Activated naive CD4-positive, alpha-beta T cell treated with anti-CD3 and anti-CD28 coated beads for 36 hours (primary cell): ENCODE results near the gene MACO1. TPM values are rescaled to one million over a fixed set of nuclear protein-coding genes. Genes with fewer than 3 reads are reported as not detected.
A peak's percentile ranks its signal among the peaks of the same experiment; 100 is the strongest.
"Not testable (repeated sequence)": the region's sequence is repeated elsewhere in the genome, so short reads cannot be mapped to it uniquely, and the experiment has no call there.

ENCODE experiments used
- CTCF ChIA-PET: fragments of 350-600 bp; sonication (Branson Sonifier 250); formaldehyde crosslinking; loops from one replicate; lab custom pipeline; 2021; ENCODE audit warnings: antibody characterized with exemption; lab: Charles Lee
- DNase-seq: peaks from one replicate; pipeline ENCODE4 v3.0.0-alpha.2; 2020
- H3K27ac Mint-ChIP-seq: one replicate; pipeline ENCODE4 v1.8.0; 2021; ENCODE audit warnings: mild to moderate bottlenecking, mixed read lengths
- H3K27me3 Mint-ChIP-seq: one replicate; pipeline ENCODE4 v1.8.0; 2021; ENCODE audit warnings: low read depth, mixed read lengths
- H3K36me3 Mint-ChIP-seq: one replicate; pipeline ENCODE4 v1.8.0; 2021; ENCODE audit warnings: low read depth, mixed read lengths
- H3K4me1 Mint-ChIP-seq: one replicate; pipeline ENCODE4 v1.8.0; 2021; ENCODE audit warnings: low read depth, mixed read lengths
- H3K4me3 Mint-ChIP-seq: one replicate; pipeline ENCODE4 v1.8.0; 2021; ENCODE audit warnings: mild to moderate bottlenecking, moderate library complexity, mixed read lengths
- H3K9me3 Mint-ChIP-seq: one replicate; pipeline ENCODE4 v1.8.0; 2021; ENCODE audit warnings: mixed read lengths
- intact Hi-C: fragments of 100-400 bp; cut with micrococcal nuclease; formaldehyde crosslinking; loops from one replicate; pipeline ENCODE4 v1.15.1; 2023
- total RNA-seq, 2 experiments: library from RNA; stranded (reverse); gene quantifications; one replicate each; pipeline ENCODE4 v1.2.3, GENCODE V29; 2021

Gene MACO1
- total RNA-seq, 2 experiments from 2014 or later = 8.4 to 8.6 TPM

DNA sequence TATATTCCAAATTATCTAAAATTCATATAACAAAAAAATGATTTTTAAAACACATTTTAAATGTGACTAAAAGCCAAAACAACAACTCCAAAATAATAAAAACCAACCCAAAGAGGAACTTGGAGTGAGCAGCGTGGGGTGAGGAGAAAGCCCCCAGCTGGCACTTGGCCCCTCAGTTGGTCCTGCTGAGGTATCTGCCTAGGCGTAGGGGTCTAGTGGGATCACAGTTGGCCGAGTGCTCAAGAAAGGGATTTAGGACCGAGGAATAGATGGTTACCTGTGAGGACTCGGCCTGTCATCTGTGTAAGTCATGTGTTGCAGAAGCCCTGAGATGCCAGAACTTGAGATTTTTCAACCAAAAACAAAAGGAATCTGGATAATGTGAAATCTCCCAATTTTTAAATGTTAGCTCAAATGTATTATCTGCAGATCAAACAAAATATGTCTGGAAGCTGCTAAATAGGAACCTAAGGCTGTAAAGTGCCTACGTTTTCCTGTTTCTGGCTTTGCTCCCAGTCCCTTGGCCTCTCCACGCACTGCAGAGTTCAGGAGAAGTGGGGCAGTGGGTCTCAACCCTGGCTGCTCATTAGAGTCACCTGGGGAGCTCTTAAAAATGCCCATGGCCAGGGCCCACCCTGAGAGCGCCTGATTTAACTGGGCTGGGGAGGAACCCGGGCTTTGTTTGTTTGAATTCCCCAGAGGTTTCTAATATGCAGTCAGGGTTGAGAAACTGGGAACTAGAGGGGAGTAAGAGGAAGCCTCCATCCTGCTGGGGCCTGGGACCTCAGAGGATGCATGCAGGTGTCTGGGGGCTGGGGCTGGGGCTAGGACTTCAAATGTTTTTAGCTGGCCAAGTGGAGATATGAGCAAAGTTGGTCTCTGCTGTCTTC lies 74.3 kb downstream of the MACO1 start:
- Mint-ChIP-seq H3K4me1 (peaks cover 40% of the 10 kb centered on the region), H3K4me3 (no peak overlapping the region), H3K27ac (no peak overlapping the region), H3K36me3 (no peaks in the 10 kb centered on the region), H3K9me3 (no peaks in the 10 kb centered on the region), H3K27me3 (no peaks in the 10 kb centered on the region)
- intact Hi-C loops = loop anchor here (1.0 to 2.0 kb wide), 2 partner anchors 15 to 306 kb away; no protein-coding TSS in a partner anchor
- no peak for DNase-seq
- CTCF ChIA-PET = interaction anchor here (0.5 to 6.9 kb wide), 9 partner anchors 15 to 1967 kb away, joined by 3 to 54 read pairs (median 3); no protein-coding TSS in a partner anchor

GRCh38 chr1:25505656-25506385 lies 75.1 kb downstream of the MACO1 start:
- Mint-ChIP-seq H3K36me3 (no peaks in the 10 kb centered on the region), H3K27ac (no peak overlapping the region), H3K4me1 (peaks cover 40% of the 10 kb centered on the region), H3K4me3 (no peak overlapping the region), H3K27me3 (no peaks in the 10 kb centered on the region), H3K9me3 (no peaks in the 10 kb centered on the region)
- CTCF ChIA-PET = interaction anchor here (0.5 to 6.9 kb wide), 8 partner anchors 11 to 1968 kb away, joined by 3 to 54 read pairs (median 3); no protein-coding TSS in a partner anchor
- intact Hi-C loops = loop anchor here (2.0 kb wide), 1 partner anchor 305 kb away; no protein-coding TSS in a partner anchor
- no peak for DNase-seq

DNA sequence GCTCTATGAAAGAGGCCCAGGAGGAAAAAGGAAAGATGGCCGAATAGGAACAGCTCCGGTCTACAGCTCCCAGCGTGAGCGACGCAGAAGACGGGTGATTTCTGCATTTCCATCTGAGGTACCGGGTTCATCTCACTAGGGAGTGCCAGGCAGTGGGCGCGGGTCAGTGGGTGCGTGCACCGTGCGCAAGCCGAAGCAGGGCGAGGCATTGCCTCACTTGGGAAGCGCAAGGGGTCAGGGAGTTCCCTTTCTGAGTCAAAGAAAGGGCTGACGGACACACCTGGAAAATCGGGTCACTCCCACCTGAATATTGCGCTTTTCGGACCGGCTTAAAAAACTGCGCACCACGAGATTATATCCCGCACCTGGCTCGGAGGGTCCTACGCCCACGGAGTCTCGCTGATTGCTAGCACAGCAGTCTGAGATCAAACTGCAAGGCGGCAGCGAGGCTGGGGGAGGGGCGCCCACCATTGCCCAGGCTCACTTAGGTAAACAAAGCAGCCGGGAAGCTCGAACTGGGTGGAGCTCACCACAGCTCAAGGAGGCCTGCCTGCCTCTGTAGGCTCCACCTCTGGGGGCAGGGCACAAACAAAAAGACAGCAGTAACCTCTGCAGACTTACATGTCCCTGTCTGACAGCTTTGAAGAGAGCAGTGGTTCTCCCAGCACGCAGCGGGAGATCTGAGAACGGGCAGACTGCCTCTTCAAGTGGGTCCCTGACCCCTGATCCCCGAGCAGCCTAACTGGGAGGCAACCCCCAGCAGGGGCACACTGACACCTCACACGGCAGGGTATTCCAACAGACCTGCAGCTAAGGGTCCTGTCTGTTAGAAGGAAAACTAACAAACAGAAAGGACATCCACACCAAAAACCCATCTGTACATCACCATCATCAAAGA lies 76.1 kb downstream of the MACO1 start:
- H3K4me1 Mint-ChIP-seq = peaks cover 40% of the 10 kb centered on the region
- H3K9me3 Mint-ChIP-seq, intact Hi-C loops, H3K27ac Mint-ChIP-seq, H3K27me3 Mint-ChIP-seq, H3K36me3 Mint-ChIP-seq: not testable (repeated sequence)
- peak overlapping the region; percentile 62 for H3K4me3 Mint-ChIP-seq
- DNase-seq = peak; percentile 58
- CTCF ChIA-PET = interaction anchor here (0.7 to 6.9 kb wide), 4 partner anchors 10 to 107 kb away, joined by 3 to 54 read pairs (median 8); no protein-coding TSS in a partner anchor

DNA sequence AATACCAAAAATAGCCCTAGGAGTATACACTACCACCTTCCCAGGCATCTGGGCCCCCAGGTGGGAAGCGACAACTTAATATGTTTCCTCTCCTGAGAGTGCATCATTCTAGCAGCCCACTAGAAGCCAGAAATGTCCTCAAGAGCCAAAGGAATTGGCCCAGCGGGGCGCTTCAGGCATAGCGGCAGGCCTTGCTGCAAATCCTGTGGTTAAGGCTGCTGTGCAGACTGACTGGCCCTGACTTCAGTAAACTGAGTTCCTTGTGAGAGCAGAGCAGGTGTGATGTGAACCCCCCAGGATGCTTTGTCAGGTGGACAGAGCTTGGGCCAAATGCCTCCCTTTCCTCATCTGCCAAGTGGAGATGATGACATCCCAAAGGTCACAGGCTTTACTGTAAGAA lies 83.0 kb downstream of the MACO1 start:
- Mint-ChIP-seq H3K27me3 (no peaks in the 10 kb centered on the region), H3K36me3 (no peaks in the 10 kb centered on the region), H3K9me3 (no peaks in the 10 kb centered on the region), H3K4me1 (no peaks in the 10 kb centered on the region), H3K27ac (no peak overlapping the region), H3K4me3 (no peak overlapping the region)
- intact Hi-C loops = no loop called here
- CTCF ChIA-PET = interaction anchor here (1.2 to 1.3 kb wide), 2 partner anchors 10 to 96 kb away, joined by 4 read pairs; no protein-coding TSS in a partner anchor
- DNase-seq = no peak

DNA sequence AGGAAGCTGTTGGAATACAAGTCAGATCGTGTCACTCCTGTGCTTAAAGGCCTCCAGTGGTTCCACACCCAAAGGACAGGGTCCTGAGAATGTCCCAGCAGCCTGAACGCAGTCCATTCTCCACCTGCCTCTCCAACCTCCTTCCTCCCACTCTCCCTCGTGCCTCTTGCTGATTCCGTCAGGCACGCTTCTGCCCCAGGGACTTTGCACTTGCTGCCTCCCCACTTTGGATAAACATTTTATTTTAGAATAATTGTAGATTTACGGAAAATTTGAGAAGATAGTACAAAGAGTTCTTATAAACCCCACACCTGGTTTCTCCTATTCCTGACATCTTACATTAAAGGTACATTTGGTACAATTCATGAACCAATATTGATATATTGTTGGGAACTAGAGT lies 84.3 kb downstream of the MACO1 start:
- Mint-ChIP-seq H3K9me3 (no peaks in the 10 kb centered on the region), H3K27ac (no peak overlapping the region), H3K36me3 (no peaks in the 10 kb centered on the region), H3K27me3 (no peaks in the 10 kb centered on the region), H3K4me3 (no peak overlapping the region), H3K4me1 (no peaks in the 10 kb centered on the region)
- CTCF ChIA-PET = interaction anchor here (0.6 kb wide), 1 partner anchor 169 kb away, joined by 3 read pairs; no protein-coding TSS in a partner anchor
- DNase-seq = no peak
- intact Hi-C loops = no loop called here

- no peak for DNase-seq
- CTCF ChIA-PET = interaction anchor here (0.9 to 1.8 kb wide), 4 partner anchors 9 to 84 kb away, joined by 3 to 5 read pairs (median 4); no protein-coding TSS in a partner anchor
- no peak overlapping the region for H3K4me3 Mint-ChIP-seq
Measured at GRCh38 chr1:25516686-25517085, 86.0 kb downstream of the MACO1 start.

DNA sequence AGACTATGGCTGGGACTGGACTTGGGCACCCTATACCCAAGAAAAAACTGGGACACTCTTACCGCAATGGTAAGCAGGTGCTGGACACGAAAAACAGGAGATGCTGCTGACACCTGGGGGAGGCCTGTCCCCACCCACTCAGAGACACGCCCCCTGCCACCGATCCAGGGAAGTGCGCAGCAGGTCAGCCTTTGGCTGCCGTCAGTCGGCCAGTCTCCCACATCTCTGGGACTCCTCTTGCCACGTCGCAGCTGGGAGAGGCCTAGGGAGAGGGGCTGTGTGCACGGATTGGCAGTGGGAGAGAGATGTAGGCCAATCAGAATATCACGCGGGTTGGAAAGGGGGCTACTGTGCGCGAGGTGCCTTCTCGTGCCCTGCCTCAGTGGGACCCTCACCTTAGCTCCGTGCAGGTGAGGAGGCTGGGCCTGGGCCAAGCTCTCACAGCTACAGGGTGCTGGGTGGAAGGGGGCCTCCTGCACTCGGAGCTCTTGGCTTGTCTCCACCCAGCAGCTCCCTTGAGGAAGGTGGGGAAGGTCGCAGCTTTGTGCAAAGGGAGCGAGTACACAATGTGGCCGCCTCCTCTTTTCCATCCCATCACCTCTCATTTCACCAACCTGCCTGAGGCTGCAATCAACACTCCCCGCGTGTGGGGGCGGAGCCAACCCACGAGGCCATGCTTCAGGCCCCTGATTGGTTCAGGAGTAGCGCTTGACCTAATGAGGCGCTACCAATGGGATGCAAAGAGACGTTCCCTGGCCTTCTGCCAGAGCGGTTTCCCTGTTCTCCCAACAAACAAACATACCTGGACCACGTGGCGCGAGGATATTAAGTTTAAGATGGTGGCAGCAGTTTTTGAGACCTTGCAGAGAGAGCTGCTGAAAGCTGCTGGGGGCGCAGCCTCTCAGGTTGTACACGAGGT lies 87.0 kb downstream of the MACO1 start:
- CTCF ChIA-PET = interaction anchor here (0.7 to 4.5 kb wide), 7 partner anchors 8 to 855 kb away, joined by 3 to 54 read pairs (median 3); no protein-coding TSS in a partner anchor
- H3K4me1 Mint-ChIP-seq = peaks cover 6% of the 10 kb centered on the region
- no peak overlapping the region for H3K27ac Mint-ChIP-seq
- no peaks in the 10 kb centered on the region for H3K27me3 Mint-ChIP-seq
- intact Hi-C loops = no loop called here
- DNase-seq = no peak
- no peak overlapping the region for H3K4me3 Mint-ChIP-seq
- no peaks in the 10 kb centered on the region for H3K9me3 Mint-ChIP-seq
- no peaks in the 10 kb centered on the region for H3K36me3 Mint-ChIP-seq

More at GRCh38 chr1:25516686-25517085, 86.0 kb downstream of the MACO1 start:
- no peaks in the 10 kb centered on the region for H3K27me3 Mint-ChIP-seq
- no peaks in the 10 kb centered on the region for H3K36me3 Mint-ChIP-seq
- H3K9me3 Mint-ChIP-seq = no peaks in the 10 kb centered on the region
- no peak overlapping the region for H3K27ac Mint-ChIP-seq
- H3K4me1 Mint-ChIP-seq = peaks cover 6% of the 10 kb centered on the region
- intact Hi-C loops = no loop called here

- H3K27ac Mint-ChIP-seq = no peak overlapping the region
- H3K4me3 Mint-ChIP-seq = no peak overlapping the region
- H3K36me3 Mint-ChIP-seq = no peaks in the 10 kb centered on the region
- intact Hi-C loops = loop anchor here (1.0 to 5.0 kb wide), 4 partner anchors 15 to 291 kb away; no protein-coding TSS in a partner anchor
- no peaks in the 10 kb centered on the region for H3K9me3 Mint-ChIP-seq
- CTCF ChIA-PET = interaction anchor here (0.6 to 4.5 kb wide), 18 partner anchors 9 to 457 kb away, joined by 3 to 54 read pairs (median 5); no protein-coding TSS in a partner anchor
- H3K27me3 Mint-ChIP-seq = no peaks in the 10 kb centered on the region
- no peak for DNase-seq
- H3K4me1 Mint-ChIP-seq = peaks cover 6% of the 10 kb centered on the region
Measured at GRCh38 chr1:25519624-25520023, 88.9 kb downstream of the MACO1 start.

DNA sequence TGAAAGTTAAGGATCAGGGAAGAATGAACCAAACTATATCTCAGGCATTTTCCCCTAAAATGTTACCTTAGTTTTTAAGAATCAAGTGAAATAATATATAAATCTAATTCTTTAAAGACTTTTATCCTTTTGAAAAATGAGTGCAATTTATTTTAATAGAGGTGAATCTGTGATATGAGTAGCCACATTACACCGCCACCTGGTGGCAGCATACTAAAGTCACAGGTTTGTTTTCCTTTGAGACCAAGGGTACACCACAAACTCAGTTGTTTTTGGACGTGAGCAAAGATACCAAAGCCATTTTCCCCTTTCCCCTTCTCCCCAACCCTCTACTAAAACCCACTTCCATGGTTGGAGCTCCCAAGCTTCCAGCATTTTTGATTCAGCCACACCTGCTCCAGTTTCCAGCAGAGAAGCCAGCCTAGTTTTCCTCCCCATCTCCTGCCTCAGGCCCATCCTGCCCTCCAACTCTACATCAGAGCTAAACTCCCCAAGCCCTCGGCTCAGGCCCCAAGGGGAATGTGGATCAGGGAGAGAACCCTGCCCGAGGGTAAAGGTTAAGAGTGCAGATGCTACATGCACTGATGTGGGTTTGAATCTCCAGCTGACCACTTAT lies 89.9 kb downstream of the MACO1 start:
- DNase-seq = peak; percentile 87
- intact Hi-C loops = loop anchor here (1.0 to 5.0 kb wide), 4 partner anchors 16 to 290 kb away; no protein-coding TSS in a partner anchor
- no peak overlapping the region for H3K4me3 Mint-ChIP-seq
- CTCF ChIA-PET = interaction anchor here (0.5 to 4.5 kb wide), 34 partner anchors 13 to 985 kb away, joined by 3 to 54 read pairs (median 4); no protein-coding TSS in a partner anchor
- H3K9me3 Mint-ChIP-seq = peaks cover 4% of the 10 kb centered on the region
- H3K27ac Mint-ChIP-seq = no peak overlapping the region
- no peaks in the 10 kb centered on the region for H3K36me3 Mint-ChIP-seq
- H3K4me1 Mint-ChIP-seq = peaks cover 6% of the 10 kb centered on the region
- H3K27me3 Mint-ChIP-seq = no peaks in the 10 kb centered on the region

DNA sequence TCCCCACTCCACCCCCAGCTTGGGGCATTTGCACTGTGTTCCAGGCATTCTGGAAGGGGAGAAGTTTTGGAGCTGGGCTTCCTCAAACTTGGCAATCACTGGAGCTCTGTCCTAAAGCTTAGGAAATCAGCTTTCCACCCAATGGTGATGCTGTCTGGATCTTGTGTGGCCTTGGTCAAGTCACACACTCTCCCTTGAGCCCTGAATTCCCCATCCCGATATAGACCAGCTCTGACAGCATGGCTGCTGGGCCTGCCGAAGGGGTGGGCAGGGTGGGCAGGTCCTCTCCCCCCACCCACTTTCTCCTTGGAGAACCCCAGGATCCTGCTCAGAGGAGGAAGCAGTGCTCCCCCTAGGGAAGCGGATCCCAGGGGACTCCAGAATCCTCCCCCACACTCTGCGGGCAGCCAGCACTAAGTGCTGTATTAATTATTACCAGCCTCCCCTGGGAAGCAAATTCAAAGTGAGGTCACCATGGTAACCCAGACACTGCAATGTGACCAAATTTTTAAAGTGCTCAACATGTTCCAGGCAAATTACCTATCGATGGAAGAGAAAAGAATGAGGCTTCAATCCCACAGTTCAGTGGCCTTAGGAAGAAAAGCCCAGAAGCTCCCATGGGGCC lies 91.4 kb downstream of the MACO1 start:
- no peak overlapping the region for H3K27ac Mint-ChIP-seq
- DNase-seq = no peak
- H3K4me1 Mint-ChIP-seq = peaks cover 6% of the 10 kb centered on the region
- no peaks in the 10 kb centered on the region for H3K27me3 Mint-ChIP-seq
- H3K36me3 Mint-ChIP-seq = no peaks in the 10 kb centered on the region
- H3K4me3 Mint-ChIP-seq = no peak overlapping the region
- peaks cover 5% of the 10 kb centered on the region for H3K9me3 Mint-ChIP-seq
- CTCF ChIA-PET = interaction anchor here (1.1 to 1.7 kb wide), 5 partner anchors 27 to 289 kb away, joined by 3 to 8 read pairs (median 3); no protein-coding TSS in a partner anchor
- intact Hi-C loops = loop anchor here (5.0 kb wide), 1 partner anchor 50 kb away; no protein-coding TSS in a partner anchor
